Measurements from ENCODE around the gene HOXD3. TPM values are rescaled to one million over a fixed set of nuclear protein-coding genes. Genes with fewer than 3 reads are reported as not detected.

HOXD3 gene
- total and polyA plus RNA-seq, 2 of the 8 experiments (the other 6 are each of a cell fraction or from before 2014, with no cell fraction given) = not detected

GRCh38 chr2:176211110-176211509, 54.0 kb downstream of the HOXD3 start (continued):
- TF ChIP-seq KDM1A (IDR thresholded peaks at IDR 0.05; ENCODE audit: borderline replicate concordance, low read length) = no peak
- TF ChIP-seq CHD1 (IDR thresholded peaks at IDR 0.05; ENCODE audit: low read depth, low read length) = no peak
